Measurements from ENCODE around the gene LRP1.

LRP1 gene

GRCh38 chr12:57247041-57247440 is 118.8 kb downstream of the LRP1 start:
- Mint-ChIP-seq H3K9me3 (no peaks in the 10 kb centered on the region), H3K27ac (no peak overlapping the region), H3K4me1 (ENCODE audit: low read depth) (peaks cover 25% of the 10 kb centered on the region), H3K27me3 (peaks cover 27% of the 10 kb centered on the region), H3K4me3 (no peak overlapping the region), H3K36me3 (ENCODE audit: low read depth) (peaks cover 2% of the 10 kb centered on the region)
- no peak for DNase-seq

GRCh38 chr12:57248934-57249742 is 120.9 kb downstream of the LRP1 start:
- Mint-ChIP-seq H3K4me3 (no peak overlapping the region), H3K4me1 (ENCODE audit: low read depth) (peaks cover 7% of the 10 kb centered on the region), H3K27me3 (peaks cover 8% of the 10 kb centered on the region), H3K9me3 (no peaks in the 10 kb centered on the region), H3K27ac (no peak overlapping the region), H3K36me3 (ENCODE audit: low read depth) (peaks cover 5% of the 10 kb centered on the region)
- no peak for DNase-seq

DNA sequence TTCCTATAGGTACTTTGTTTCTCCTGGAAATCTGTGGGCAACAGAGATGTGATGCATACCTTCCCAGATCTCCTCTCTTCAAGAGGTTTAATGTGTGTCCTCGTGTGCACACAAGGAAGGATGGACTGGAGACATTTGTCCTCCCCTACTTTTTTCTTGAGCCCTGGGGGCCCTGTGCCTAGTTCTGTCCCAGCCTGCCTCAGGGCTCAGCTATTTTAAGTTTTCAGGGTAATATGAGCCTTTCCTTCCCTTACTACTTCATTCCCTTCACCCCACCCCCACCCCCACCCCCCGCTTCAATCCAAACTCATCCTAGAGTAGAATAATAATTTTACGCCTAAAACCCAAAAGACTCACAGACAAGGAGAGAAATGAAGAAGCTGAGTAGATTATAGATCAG is 122.3 kb downstream of the LRP1 start:
- Mint-ChIP-seq H3K4me1 (ENCODE audit: low read depth) (peaks cover 6% of the 10 kb centered on the region), H3K27ac (no peak overlapping the region), H3K9me3 (no peaks in the 10 kb centered on the region)

GRCh38 chr12:57250956-57251355 is 122.7 kb downstream of the LRP1 start, which contains the start of gene STAC3:
STAC3 (minus strand) TSS chr12:57251187; CDS start chr12:57249636, 1,551 bp downstream.
- Mint-ChIP-seq H3K36me3 (ENCODE audit: low read depth) (peaks cover 19% of the 10 kb centered on the region), H3K4me3 (no peak within 1 kb of the TSS), H3K27ac (peak within 1 kb of the TSS; percentile 12), H3K9me3 (no peaks in the 10 kb centered on the region), H3K27me3 (no peaks in the 10 kb centered on the region), H3K4me1 (ENCODE audit: low read depth) (peaks cover 6% of the 10 kb centered on the region)
- DNase-seq, result no peak

More for the DNA sequence above, 122.3 kb downstream of the LRP1 start:
- peaks cover 16% of the 10 kb centered on the region for H3K36me3 Mint-ChIP-seq (ENCODE audit: low read depth)
- DNase-seq, result no peak
- H3K4me3 Mint-ChIP-seq, result no peak overlapping the region
- H3K27me3 Mint-ChIP-seq, result no peaks in the 10 kb centered on the region

DNA sequence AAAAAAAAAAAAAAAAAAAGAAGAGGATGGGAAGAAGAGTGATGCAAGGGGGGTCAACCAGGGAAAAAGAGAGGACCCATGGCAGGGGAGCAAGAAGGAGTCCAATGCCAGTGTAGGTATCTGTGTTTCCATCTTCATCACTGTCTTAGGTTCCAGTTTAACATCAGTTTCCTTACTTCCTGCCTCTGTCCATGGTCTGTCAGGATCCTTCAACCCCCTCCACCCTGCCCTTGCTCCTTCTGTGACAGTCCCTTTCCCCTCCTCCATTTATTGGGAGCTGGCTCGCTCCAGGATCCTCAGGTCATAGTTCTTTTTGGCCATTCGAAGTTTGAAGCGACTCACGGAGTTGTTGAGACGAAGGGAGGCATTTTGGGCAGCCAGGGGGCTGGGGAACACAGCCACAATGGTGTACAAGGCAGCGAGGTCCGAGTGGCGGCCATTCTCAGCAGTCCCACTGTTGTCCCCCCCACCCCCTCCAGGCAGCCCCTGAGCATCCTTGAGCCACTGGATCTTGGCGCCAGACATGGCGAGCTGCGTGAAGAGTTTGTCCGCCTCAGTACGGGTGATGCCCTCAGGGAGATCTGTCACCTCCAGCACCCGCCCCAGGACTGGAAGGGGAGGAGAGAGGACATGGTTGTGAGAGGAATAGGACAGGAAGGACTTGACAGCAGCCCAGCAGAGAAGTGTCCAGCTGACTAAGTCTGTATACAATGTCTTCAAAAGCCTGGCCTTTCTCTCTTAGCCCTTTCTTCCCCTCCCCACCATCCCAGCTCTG is 126.4 kb downstream of the LRP1 start:
- no peaks in the 10 kb centered on the region for H3K9me3 Mint-ChIP-seq
- H3K36me3 Mint-ChIP-seq (ENCODE audit: low read depth), result peaks cover 53% of the 10 kb centered on the region
- H3K27me3 Mint-ChIP-seq, result no peaks in the 10 kb centered on the region
- H3K4me3 Mint-ChIP-seq, result no peak overlapping the region
- no peak overlapping the region for H3K27ac Mint-ChIP-seq
- DNase-seq, result no peak
- H3K4me1 Mint-ChIP-seq (ENCODE audit: low read depth), result no peaks in the 10 kb centered on the region

DNA sequence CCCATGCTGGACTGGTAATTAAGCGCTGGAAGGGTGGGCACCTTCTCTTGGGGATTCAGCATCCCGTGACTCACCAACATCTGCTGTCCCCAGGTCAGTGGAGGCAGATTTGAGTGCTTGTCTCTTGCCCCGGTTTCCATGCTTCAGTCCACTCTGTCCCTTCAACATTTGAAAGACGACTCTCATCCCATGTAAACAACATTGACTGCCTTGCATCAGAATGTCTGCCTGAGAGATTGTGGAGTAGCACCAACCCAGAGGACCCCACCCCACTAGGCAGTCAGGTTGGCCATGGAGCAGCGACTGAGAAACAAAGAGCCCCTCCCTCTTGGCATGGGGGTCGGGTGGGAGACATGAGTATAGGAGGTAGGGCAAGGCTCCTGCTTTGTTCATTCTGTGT is 127.6 kb downstream of the LRP1 start:
- DNase-seq, result no peak
- Mint-ChIP-seq H3K36me3 (ENCODE audit: low read depth) (peaks cover 63% of the 10 kb centered on the region), H3K27me3 (no peaks in the 10 kb centered on the region), H3K4me1 (ENCODE audit: low read depth) (no peaks in the 10 kb centered on the region), H3K27ac (no peak overlapping the region), H3K4me3 (no peak overlapping the region), H3K9me3 (no peaks in the 10 kb centered on the region)

DNA sequence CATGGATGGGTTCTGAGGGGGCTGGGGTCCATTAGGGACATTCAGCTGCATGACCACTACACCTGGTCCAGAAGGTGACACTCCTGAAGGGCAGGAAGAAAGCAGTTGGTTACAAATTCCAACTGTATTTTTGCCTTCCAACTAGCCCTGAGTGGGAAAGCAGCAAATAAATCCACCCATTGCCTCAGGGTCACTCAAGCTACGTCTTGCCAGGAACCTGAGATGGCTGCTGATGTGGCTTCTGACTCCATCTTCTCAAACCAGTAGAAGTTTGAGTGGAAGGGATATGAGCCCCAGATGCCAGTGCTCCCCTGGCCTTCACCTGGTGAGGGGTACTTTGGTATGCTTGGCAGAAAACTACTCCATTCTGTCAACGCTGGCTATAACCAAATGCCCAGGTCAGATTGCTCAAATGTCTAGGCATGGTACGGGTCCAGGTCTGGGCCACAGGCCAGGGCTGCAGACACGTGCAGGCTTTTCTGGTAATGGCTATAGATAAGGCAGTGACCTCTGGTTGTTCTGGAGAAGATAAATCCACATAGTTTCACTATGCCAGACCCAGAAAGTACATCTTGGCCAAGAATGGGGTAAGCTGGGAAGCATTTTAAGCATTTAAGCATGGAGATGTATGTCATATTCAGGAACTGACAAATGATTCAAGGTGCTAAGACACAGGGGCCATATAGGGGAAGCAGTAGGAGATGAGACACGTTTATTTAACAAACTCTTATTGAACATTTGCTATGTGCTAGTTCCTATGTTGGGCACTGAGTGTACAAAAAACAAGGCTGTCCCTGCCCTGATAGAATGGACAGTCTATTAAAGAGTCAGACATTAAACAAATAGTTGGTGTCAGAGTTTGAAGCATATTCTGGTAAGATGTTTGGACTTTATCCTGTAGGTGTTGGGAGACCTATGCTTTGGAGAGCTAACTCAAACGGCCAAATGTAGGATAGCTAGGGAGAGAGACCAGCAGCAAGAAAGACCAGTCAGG is 131.0 kb downstream of the LRP1 start:
- H3K27me3 Mint-ChIP-seq, result no peaks in the 10 kb centered on the region
- no peak overlapping the region for H3K4me3 Mint-ChIP-seq
- H3K36me3 Mint-ChIP-seq (ENCODE audit: low read depth), result peaks cover 85% of the 10 kb centered on the region
- H3K4me1 Mint-ChIP-seq (ENCODE audit: low read depth), result peaks cover 5% of the 10 kb centered on the region
- H3K27ac Mint-ChIP-seq, result no peak overlapping the region
- no peaks in the 10 kb centered on the region for H3K9me3 Mint-ChIP-seq
- no peak for DNase-seq

GRCh38 chr12:57260366-57260765 is 132.1 kb downstream of the LRP1 start:
- Mint-ChIP-seq H3K4me3 (no peak overlapping the region), H3K36me3 (ENCODE audit: low read depth) (peaks cover 85% of the 10 kb centered on the region), H3K27ac (no peak overlapping the region), H3K4me1 (ENCODE audit: low read depth) (peaks cover 5% of the 10 kb centered on the region), H3K27me3 (no peaks in the 10 kb centered on the region), H3K9me3 (no peaks in the 10 kb centered on the region)
- no peak for DNase-seq

GRCh38 chr12:57261428-57261865 is 133.2 kb downstream of the LRP1 start:
- H3K4me3 Mint-ChIP-seq, result no peak overlapping the region
- peaks cover 5% of the 10 kb centered on the region for H3K4me1 Mint-ChIP-seq (ENCODE audit: low read depth)
- peaks cover 80% of the 10 kb centered on the region for H3K36me3 Mint-ChIP-seq (ENCODE audit: low read depth)
- DNase-seq, result no peak
- no peak overlapping the region for H3K27ac Mint-ChIP-seq
- no peaks in the 10 kb centered on the region for H3K9me3 Mint-ChIP-seq
- H3K27me3 Mint-ChIP-seq, result no peaks in the 10 kb centered on the region

DNA sequence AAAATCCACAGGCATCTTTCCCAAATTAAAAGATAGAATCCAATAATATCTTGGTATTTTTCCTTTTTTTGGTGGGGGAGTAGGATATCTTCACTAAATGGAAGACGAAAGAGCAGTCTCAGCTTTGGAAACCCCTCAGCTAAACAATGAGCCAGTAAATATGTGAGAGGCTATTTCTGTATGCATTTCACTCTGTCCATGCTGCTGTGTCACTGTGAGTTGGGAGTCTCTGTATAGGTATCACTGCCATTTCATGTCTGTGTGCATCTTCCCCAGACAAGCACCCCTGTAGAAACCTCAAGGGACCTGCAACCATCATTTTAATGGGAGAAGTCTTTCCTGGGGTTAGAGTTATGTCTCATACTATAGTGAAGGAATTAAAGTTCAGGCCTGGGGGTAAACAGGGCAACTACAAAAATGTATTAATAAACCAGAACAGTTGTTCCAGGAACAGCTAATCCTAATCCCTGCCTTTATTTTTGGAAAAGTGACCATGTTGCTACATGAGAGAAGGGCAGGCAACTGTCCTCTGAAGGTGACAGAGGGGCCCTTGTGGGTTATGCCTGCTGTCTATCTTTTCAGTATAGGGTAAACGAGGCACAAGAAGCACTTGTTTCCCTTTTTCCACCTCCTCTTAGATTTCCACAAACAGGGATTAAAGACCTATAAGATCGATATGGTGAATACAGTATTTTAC is 134.0 kb downstream of the LRP1 start:
- H3K27me3 Mint-ChIP-seq, result no peaks in the 10 kb centered on the region
- no peak overlapping the region for H3K4me3 Mint-ChIP-seq
- DNase-seq, result no peak
- H3K36me3 Mint-ChIP-seq (ENCODE audit: low read depth), result peaks cover 79% of the 10 kb centered on the region
- H3K27ac Mint-ChIP-seq, result no peak overlapping the region
- H3K4me1 Mint-ChIP-seq (ENCODE audit: low read depth), result peaks cover 6% of the 10 kb centered on the region
- no peaks in the 10 kb centered on the region for H3K9me3 Mint-ChIP-seq
